SW 1271 (cell line): ENCODE results near the gene CD109.
A peak's percentile ranks its signal among the peaks of the same experiment; 100 is the strongest.

Experiments used
- DNase-seq, 2 experiments: peaks; one replicate each; lab custom pipeline; 2025; lab: John Stamatoyannopoulos, UW

CD109 gene

GRCh38 chr6:73727114-73727513 is 31.1 kb downstream of the CD109 start:
- no peak for DNase-seq

GRCh38 chr6:73728548-73729205 is 32.7 kb downstream of the CD109 start:
- DNase-seq = no peak

- no peak for DNase-seq
These were observed 35.3 kb downstream of the CD109 start for GRCh38 chr6:73731285-73731684.

- DNase-seq = peak in 1 of 2 experiments; percentile 47
These were observed 37.1 kb downstream of the CD109 start for GRCh38 chr6:73732845-73733675.

- DNase-seq = no peak
These were observed 37.8 kb downstream of the CD109 start for GRCh38 chr6:73733791-73734190.

GRCh38 chr6:73734832-73735453 is 38.9 kb downstream of the CD109 start:
- DNase-seq = no peak

- DNase-seq = no peak
These were observed 42.5 kb downstream of the CD109 start for GRCh38 chr6:73738367-73739028.

- DNase-seq = peak; percentile 23 to 65
These were observed 43.1 kb downstream of the CD109 start for GRCh38 chr6:73739096-73739495.

- DNase-seq = peak in 1 of 2 experiments; percentile 9
These were observed 46.4 kb downstream of the CD109 start for GRCh38 chr6:73742433-73742832.

GRCh38 chr6:73743081-73743480 is 47.1 kb downstream of the CD109 start:
- DNase-seq = no peak

GRCh38 chr6:73743556-73743955 is 47.6 kb downstream of the CD109 start:
- DNase-seq = no peak

GRCh38 chr6:73746787-73747186 is 50.8 kb downstream of the CD109 start:
- no peak for DNase-seq

GRCh38 chr6:73747289-73747688 is 51.3 kb downstream of the CD109 start:
- DNase-seq = no peak

GRCh38 chr6:73752943-73753342 is 56.9 kb downstream of the CD109 start:
- no peak for DNase-seq

GRCh38 chr6:73766040-73766439 is 70.0 kb downstream of the CD109 start:
- DNase-seq = no peak

- no peak for DNase-seq
These were observed 72.6 kb downstream of the CD109 start for GRCh38 chr6:73768558-73768957.

- DNase-seq = no peak
These were observed 74.0 kb downstream of the CD109 start for GRCh38 chr6:73769976-73770375.

- DNase-seq = peak in 1 of 2 experiments; percentile 22
These were observed 78.3 kb downstream of the CD109 start for GRCh38 chr6:73774311-73774774.

- DNase-seq = no peak
These were observed 83.9 kb downstream of the CD109 start for GRCh38 chr6:73779943-73780342.

- DNase-seq = no peak
These were observed 86.9 kb downstream of the CD109 start for GRCh38 chr6:73782911-73783310.

GRCh38 chr6:73784726-73785505 is 88.9 kb downstream of the CD109 start:
- DNase-seq = no peak
